H1 (cell line): ENCODE data around the gene PCDHA12. TPM values are rescaled to one million over a fixed set of nuclear protein-coding genes. Genes with fewer than 3 reads are reported as not detected.

Experiments used
- E2F6 ChIP-seq: IDR thresholded peaks from 2 replicates; pipeline ENCODE4 v1.6.1; 2012; ENCODE audit warnings: inconsistent platforms
- SAP30 ChIP-seq: fragments of 300-600 bp; sonication (generic); IDR thresholded peaks from 2 replicates; pipeline ENCODE4 v1.7.1; 2012; ENCODE audit warnings: low read length, moderate library complexity, mild to moderate bottlenecking, inconsistent platforms; ENCODE audit not compliant: insufficient read depth, insufficient replicate concordance
- polyA plus RNA-seq, 7 experiments: library from polyadenylated mRNA; depleted of rRNA in 3 of 7; stranded (reverse) in 5 of 7; unstranded in 2 of 7; fragments of >200 nt in 5 of 7; fragments of 200-250 nt in 2 of 7; gene quantifications; 1 replicate in 5 of 7; 2 replicates in 1 of 7; 4 replicates in 1 of 7; pipeline versions ENCODE4 v1.2.1 to v1.2.3, GENCODE V29; 2011 to 2013; ENCODE audit warnings: missing spikeins in 2 of 7, mixed read lengths in 2 of 7
- total RNA-seq: library from RNA; stranded (reverse); fragmentation: NEBNext Ultra II Directional; extraction: Animal tissue kit (Norgen Biotek cat#: 25700); gene quantifications from 2 replicates; pipeline ENCODE4 v1.2.1, GENCODE V29; 2021

Gene PCDHA12
- total and polyA plus RNA-seq, 2 of the 8 experiments (the other 6 are each of a cell fraction or from before 2014, with no cell fraction given) = 4.2 to 9.3 TPM

- TF ChIP-seq SAP30 (no peak), E2F6 (no peak)
These were observed 47.3 kb upstream of the PCDHA12 start, which contains the start of gene PCDHA6 (continued) for GRCh38 chr5:140827704-140828361.
